Epithelial cell of esophagus (primary cell): Measurements from ENCODE around the gene GGA2.

ENCODE experiments used
- DNase-seq: peaks from one replicate; pipeline ENCODE4 v3.0.0; 2010; ENCODE audit warnings: low read depth
- H3K4me3 ChIP-seq: 2 replicates; pipeline ENCODE4 v1.5.1; 2011; ENCODE audit warnings: mild to moderate bottlenecking, low read length, control low read depth
- CTCF ChIP-seq: IDR thresholded peaks from 2 replicates; pipeline ENCODE4 v1.5.1; 2011; ENCODE audit warnings: low read depth, mild to moderate bottlenecking, low read length, control low read depth, inconsistent platforms; ENCODE audit not compliant: insufficient read depth; ENCODE audit errors: missing control alignments

The GGA2 gene

GRCh38 chr16:23523876-23524385, 13.6 kb upstream of the GGA2 start:
- H3K4me3 ChIP-seq, result no peak overlapping the region
- TF ChIP-seq CTCF, result no peak
- DNase-seq, result no peak

- TF ChIP-seq CTCF, result no peak
- no peak overlapping the region for H3K4me3 ChIP-seq
- DNase-seq, result no peak
Measured at GRCh38 chr16:23523321-23523720, 13.0 kb upstream of the GGA2 start.

- H3K4me3 ChIP-seq, result no peak overlapping the region
- no peak for DNase-seq
- TF ChIP-seq CTCF, result no peak
Measured at GRCh38 chr16:23521965-23522364, 11.7 kb upstream of the GGA2 start.

GRCh38 chr16:23521037-23521743, 10.9 kb upstream of the GGA2 start:
- H3K4me3 ChIP-seq, result no peak overlapping the region
- no peak for TF ChIP-seq CTCF
- DNase-seq, result no peak

- no peak for TF ChIP-seq CTCF
- no peak overlapping the region for H3K4me3 ChIP-seq
- no peak for DNase-seq
Measured at GRCh38 chr16:23520500-23520899, 10.2 kb upstream of the GGA2 start.

- H3K4me3 ChIP-seq, result no peak overlapping the region
- no peak for TF ChIP-seq CTCF
- no peak for DNase-seq
Measured at GRCh38 chr16:23519282-23519681, 9.0 kb upstream of the GGA2 start.

GRCh38 chr16:23518435-23518891, 8.2 kb upstream of the GGA2 start:
- H3K4me3 ChIP-seq, result no peak overlapping the region
- no peak for TF ChIP-seq CTCF
- DNase-seq, result no peak
